Stimulated activated CD8-positive, alpha-beta memory T cell treated with anti-CD3 and anti-CD28 coated beads, Interleukin-15, amount 100 ng/mL, for 24 hours (primary cell): ENCODE data around the gene NARS2.
"Not testable (repeated sequence)": the region's sequence is repeated elsewhere in the genome, so short reads cannot be mapped to it uniquely, and the experiment has no call there.

Experiments used
- DNase-seq: peaks from one replicate; pipeline ENCODE4 v3.0.0-alpha.2; 2020; ENCODE audit warnings: low read depth

NARS2 gene

GRCh38 chr11:78576549-78577097, 2.0 kb upstream of the NARS2 start:
- DNase-seq = no peak

DNA sequence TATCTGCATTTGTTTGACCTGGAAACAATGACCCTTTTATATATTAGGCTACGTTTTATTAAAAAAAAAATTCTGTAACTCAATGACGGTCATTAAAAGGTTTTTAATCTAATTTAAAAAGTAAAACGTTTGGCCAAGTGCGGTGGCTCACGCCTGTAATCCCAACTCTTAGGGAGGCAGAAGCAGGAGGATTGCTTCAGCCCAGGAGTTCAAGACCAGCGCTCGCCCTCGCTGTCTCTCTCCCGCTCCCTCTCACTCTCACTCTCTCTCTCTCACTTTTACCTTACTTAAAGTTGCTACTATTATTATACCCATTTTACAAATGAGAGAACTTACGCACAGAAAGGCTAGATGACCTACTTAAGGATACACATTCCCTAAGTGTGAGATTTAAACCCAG, 814 bp upstream of the NARS2 start:
- DNase-seq = no peak

GRCh38 chr11:78573681-78574080, 983 bp downstream of the NARS2 start:
- no peak for DNase-seq

GRCh38 chr11:78573271-78573670, 1.4 kb downstream of the NARS2 start:
- DNase-seq = no peak

GRCh38 chr11:78572394-78572793, 2.3 kb downstream of the NARS2 start:
- no peak for DNase-seq

- DNase-seq = no peak
Observed at GRCh38 chr11:78570031-78570430, 4.6 kb downstream of the NARS2 start.

DNA sequence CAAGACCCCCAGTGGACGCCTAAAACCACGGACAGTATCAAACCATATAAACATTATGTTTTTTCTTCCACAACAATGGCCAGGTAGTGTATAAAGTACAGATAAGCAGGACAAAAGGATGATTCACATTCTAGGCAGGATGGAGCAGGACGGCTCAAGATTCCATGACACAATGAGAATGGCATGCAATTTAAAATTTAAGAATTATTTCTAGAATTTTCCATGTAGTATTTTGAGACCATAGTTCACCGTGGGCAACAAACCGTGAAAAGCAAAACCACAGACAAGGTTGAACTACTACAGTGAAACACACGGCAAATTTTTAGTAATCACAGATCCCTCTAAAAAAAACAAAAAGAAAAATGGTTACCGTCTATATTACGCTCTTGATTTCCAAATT, 7.5 kb downstream of the NARS2 start:
- DNase-seq = no peak

DNA sequence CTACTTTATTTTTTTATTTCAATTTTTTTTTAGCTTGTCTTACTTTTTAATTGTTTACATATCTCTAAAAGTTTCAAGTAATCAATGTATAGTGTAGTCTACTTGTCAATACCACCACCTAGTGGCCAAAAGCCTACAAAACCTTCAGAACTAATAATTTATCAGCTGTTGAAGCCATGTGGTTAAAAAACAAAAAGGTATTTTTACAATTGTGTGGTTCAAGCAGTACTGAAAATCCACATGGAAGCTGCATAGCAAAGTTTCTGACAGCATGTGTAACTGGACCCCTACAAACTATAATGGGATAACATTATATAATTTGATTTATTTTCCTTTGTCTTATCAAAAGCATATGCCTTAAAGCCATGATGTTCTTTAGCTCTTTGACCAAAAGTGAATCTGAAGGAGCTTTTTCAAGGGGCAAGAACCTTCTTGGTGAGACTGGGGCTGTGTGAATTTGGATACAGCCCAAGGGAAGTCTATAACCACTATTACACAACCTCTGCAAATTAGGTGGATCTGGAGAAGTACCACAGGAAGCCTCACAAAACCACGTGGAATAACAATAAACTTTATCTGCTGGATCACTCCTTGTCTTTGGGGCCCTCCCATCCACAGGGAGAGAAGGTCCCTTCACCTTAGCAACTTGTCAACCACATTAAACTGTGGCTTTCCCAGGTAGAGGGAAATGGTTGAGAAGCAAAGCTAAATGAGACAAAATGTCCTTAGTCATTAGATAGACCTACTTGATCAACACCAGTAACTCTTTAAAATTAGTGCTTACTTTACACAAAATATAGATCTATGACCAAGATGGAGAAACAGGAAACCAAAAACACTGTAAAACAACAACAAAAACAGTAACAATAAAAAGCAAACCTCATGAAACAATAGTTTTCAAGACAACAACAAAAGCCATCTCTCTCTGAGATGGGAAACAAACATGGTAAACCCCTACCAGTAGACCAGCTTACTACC, 9.9 kb downstream of the NARS2 start:
- DNase-seq = no peak

DNA sequence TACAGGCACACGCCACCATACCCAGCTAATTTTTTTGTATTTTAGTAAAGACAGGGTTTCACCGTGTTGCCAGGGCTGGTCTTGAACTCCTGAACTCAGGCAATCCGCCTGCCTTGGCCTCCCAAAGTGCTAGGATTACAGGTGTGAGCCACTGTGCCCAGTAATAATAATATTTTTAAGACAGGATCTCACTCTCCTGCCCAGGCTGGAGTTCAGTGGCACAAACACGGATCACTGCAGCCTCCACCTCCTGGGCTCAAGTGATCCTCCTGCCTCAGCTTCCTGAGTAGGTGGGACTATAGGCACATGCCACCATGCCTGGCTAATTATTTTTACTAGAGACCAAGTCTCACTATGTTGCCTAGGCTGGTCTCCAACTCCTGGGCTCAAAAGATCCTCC, 10.6 kb downstream of the NARS2 start:
- not testable (repeated sequence) for DNase-seq

DNA sequence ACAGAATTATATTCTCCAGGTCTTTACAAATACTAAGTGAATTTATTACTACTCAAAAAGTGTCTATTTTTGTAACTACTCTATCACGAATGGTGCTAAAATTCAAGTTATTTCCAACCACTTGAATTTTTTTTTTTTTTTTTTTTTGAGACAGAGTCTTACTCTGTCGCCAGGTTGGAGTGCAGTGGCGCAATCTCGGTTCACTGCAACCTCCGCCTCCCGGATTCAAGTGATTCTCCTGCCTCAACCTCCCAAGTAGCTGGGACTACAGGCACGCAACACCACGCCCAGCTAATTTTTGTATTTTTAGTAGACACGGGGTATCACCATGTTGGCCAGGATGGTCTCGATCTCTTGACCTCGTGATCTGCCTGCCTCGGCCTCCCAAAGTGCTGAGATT, 11.6 kb downstream of the NARS2 start:
- not testable (repeated sequence) for DNase-seq

DNA sequence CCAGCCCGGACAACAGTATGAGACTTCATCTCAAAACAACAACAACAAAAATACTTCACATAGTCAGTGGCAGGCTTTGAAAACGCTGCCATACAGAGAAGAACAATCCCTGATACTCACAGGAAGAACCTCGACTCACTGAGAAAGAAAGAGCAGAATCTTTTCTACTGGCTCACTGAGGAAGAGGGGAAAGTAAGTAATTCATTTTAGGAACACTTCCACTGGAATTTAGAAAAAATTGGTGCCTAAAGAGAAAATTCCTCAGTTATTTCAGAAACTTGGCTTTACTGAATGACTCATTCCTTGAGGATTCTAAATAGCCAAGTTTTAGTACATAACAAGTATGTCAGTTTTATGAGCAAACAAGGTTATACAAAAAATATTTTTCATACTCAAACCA, 12.3 kb downstream of the NARS2 start:
- no peak for DNase-seq

DNA sequence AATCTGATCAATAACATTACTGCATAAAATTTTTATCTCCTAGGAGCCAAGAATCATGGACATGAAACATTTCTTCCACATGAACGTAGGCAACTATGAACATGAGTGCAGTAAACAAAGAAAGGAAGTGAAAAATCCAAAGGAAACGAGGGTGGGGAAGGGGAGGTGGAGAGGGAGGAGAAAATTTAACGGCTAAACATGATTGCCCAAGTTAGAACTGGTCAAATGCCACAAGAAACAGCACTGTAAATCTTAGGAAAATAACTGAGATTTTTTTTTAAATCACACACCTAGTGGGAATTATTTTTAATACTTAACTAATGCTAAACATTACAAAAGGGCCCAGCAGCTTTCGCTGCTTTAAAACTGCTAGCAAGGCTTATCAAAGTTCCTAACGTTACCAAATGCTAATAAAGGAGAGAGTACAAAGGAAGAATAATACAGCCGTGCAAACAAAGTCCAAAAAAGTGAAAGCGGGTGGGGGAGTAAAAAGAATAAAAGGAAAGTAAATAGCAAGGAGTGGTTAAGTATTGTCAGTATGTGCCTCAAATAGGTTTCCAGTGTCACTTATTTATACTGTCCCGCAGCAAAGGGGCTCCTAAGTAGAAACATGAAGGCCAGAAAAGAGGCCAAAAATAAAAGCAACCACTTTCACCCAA, 13.7 kb downstream of the NARS2 start:
- DNase-seq = no peak

GRCh38 chr11:78560153-78560552, 14.5 kb downstream of the NARS2 start:
- no peak for DNase-seq

DNA sequence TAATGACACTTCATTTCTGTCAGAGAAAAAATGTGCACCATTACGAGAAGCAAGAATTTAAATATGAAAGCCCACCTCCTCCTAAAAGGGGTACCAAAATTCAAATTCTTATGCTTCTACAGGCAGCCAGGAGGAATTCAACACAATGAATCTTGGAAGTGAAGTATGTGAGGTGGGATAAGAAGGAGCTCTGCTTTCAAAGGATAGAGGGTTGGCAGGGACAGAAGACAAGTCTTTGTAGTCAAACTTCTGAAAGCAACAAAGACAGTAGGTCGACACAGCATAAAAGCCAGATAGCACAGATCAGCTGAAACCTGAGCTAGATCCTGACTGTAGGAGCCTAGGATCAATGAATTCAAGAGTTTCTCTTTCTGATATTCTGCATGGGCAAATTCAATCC, 17.4 kb downstream of the NARS2 start:
- DNase-seq = no peak

- no peak for DNase-seq
Observed at GRCh38 chr11:78555592-78555991, 19.1 kb downstream of the NARS2 start.

- no peak for DNase-seq
Observed at GRCh38 chr11:78552881-78553280, 21.8 kb downstream of the NARS2 start.

- DNase-seq = not testable (repeated sequence)
Observed at GRCh38 chr11:78552139-78552538, 22.5 kb downstream of the NARS2 start.

- DNase-seq = no peak
Observed at GRCh38 chr11:78551066-78551465, 23.6 kb downstream of the NARS2 start.

- DNase-seq = no peak
Observed at GRCh38 chr11:78549624-78550409, 24.8 kb downstream of the NARS2 start.

GRCh38 chr11:78548911-78549590, 25.6 kb downstream of the NARS2 start:
- no peak for DNase-seq

GRCh38 chr11:78547931-78548705, 26.5 kb downstream of the NARS2 start:
- DNase-seq = no peak
